Keratinocyte (primary cell): ENCODE measurements around the gene ITCH. TPM values are rescaled to one million over a fixed set of nuclear protein-coding genes. Genes with fewer than 3 reads are reported as not detected.

Experiments
- DNase-seq: peaks from one replicate; pipeline ENCODE4 v3.0.0-alpha.2; 2011; ENCODE audit warnings: low read depth, missing footprints, low spot score
- FAIRE-seq: peaks from 2 replicates; lab custom pipeline; 2011; peaks lifted over from hg19 to GRCh38; lab: Jason Lieb, UNC
- H2AFZ ChIP-seq: 2 replicates; pipeline ENCODE4 v1.6.0; 2012; ENCODE audit warnings: low read length, control low read depth, inconsistent platforms; ENCODE audit not compliant: control insufficient read depth
- H3K27ac ChIP-seq: 2 replicates; pipeline ENCODE4 v1.5.1; 2011; ENCODE audit warnings: low read length; ENCODE audit not compliant: control insufficient read depth, insufficient read depth
- H3K27me3 ChIP-seq: 3 replicates; pipeline ENCODE4 v1.6.0; 2011; ENCODE audit warnings: low read length; ENCODE audit not compliant: control insufficient read depth, insufficient read depth; ENCODE audit errors: extremely low read depth
- H3K36me3 ChIP-seq, 2 experiments: 2 replicates in 1 of 2; 3 replicates in 1 of 2; pipeline ENCODE4 v1.5.1; 2011; ENCODE audit warnings: low read length in 2 of 2, mild to moderate bottlenecking in 1 of 2; ENCODE audit not compliant: control insufficient read depth in 2 of 2, insufficient read depth in 2 of 2; ENCODE audit errors: extremely low read depth in 1 of 2
- H3K4me1 ChIP-seq: 3 replicates; pipeline ENCODE4 v1.5.1; 2011; ENCODE audit warnings: low read length; ENCODE audit not compliant: control insufficient read depth, insufficient read depth; ENCODE audit errors: extremely low read depth
- H3K4me2 ChIP-seq: 3 replicates; pipeline ENCODE4 v1.6.0; 2011; ENCODE audit warnings: low read depth, low read length; ENCODE audit not compliant: control insufficient read depth, insufficient read depth; ENCODE audit errors: extremely low read depth
- H3K4me3 ChIP-seq, 3 experiments: fragments of 200-600 bp in 1 of 3; sonication (generic) in 1 of 3; 2 replicates in 2 of 3; 3 replicates in 1 of 3; pipeline ENCODE4 v1.5.1; 2011 to 2016; ENCODE audit warnings: low read length in 3 of 3, mild to moderate bottlenecking in 3 of 3, control low read depth in 2 of 3, inconsistent platforms in 1 of 3, low read depth in 1 of 3, mixed read lengths in 1 of 3, mixed run types in 1 of 3, moderate library complexity in 1 of 3; ENCODE audit not compliant: control insufficient read depth in 2 of 3, insufficient read depth in 2 of 3; ENCODE audit errors: extremely low read depth in 1 of 3
- H3K79me2 ChIP-seq: 2 replicates; pipeline ENCODE4 v1.6.0; 2012; ENCODE audit warnings: low read length; ENCODE audit not compliant: control insufficient read depth, insufficient read depth
- H3K9ac ChIP-seq: 3 replicates; pipeline ENCODE4 v1.6.0; 2011; ENCODE audit warnings: low read length; ENCODE audit not compliant: control insufficient read depth, insufficient read depth; ENCODE audit errors: extremely low read depth
- H3K9me1 ChIP-seq: 3 replicates; pipeline ENCODE4 v1.6.0; 2011; ENCODE audit warnings: low read length; ENCODE audit not compliant: control insufficient read depth, insufficient read depth; ENCODE audit errors: extremely low read depth
- H3K9me3 ChIP-seq: 2 replicates; pipeline ENCODE4 v1.5.1; 2012; ENCODE audit warnings: low read depth, low read length; ENCODE audit not compliant: control insufficient read depth
- H4K20me1 ChIP-seq: 3 replicates; pipeline ENCODE4 v1.6.0; 2011; ENCODE audit warnings: low read length; ENCODE audit not compliant: control insufficient read depth, insufficient read depth; ENCODE audit errors: extremely low read depth
- EZH2 ChIP-seq: IDR thresholded peaks from one replicate; pipeline ENCODE4 v1.6.1; 2012; ENCODE audit warnings: inconsistent platforms, mild to moderate bottlenecking, low read length, moderate library complexity
- dilution Hi-C: fragments of 300-500 bp; cut with MboI; formaldehyde crosslinking; loops from one replicate; pipeline ENCODE4 v1.7.0; 2020; ENCODE audit warnings: low sequenced_read_pairs; ENCODE audit not compliant: extremely low pct_ligation_motif_present
- polyA plus RNA-seq, 5 experiments: library from polyadenylated mRNA; depleted of rRNA in 3 of 5; stranded (reverse) in 3 of 5; stranded (forward) in 1 of 5; unstranded in 1 of 5; fragments of >200 nt; gene quantifications; 1 replicate in 1 of 5; 2 replicates in 3 of 5; 3 replicates in 1 of 5; pipeline versions ENCODE4 v1.2.1 to v1.2.3, GENCODE V29; 2011 to 2012; ENCODE audit warnings: missing spikeins in 2 of 5, low read depth in 1 of 5, low replicate concordance in 1 of 5
- TF ChIP-seq, protein P1 (sequence below), 3 experiments: IDR thresholded peaks in 1 of 3; conservative IDR thresholded peaks in 1 of 3; optimal IDR thresholded peaks in 1 of 3; 2 replicates in 2 of 3; 3 replicates in 1 of 3; pipeline versions ENCODE3 to v1.5.1; 2011; ENCODE audit warnings: low read length in 3 of 3, mild to moderate bottlenecking in 3 of 3, moderate library complexity in 2 of 3, control low read depth in 1 of 3, inconsistent platforms in 1 of 3; ENCODE audit not compliant: insufficient read depth in 2 of 3; ENCODE audit errors: extremely low read depth in 1 of 3

ITCH gene
- polyA plus RNA-seq, 1 donor (not counting 4 experiments of a cell fraction or from before 2014, with no cell fraction given), result 42.5 TPM

DNA sequence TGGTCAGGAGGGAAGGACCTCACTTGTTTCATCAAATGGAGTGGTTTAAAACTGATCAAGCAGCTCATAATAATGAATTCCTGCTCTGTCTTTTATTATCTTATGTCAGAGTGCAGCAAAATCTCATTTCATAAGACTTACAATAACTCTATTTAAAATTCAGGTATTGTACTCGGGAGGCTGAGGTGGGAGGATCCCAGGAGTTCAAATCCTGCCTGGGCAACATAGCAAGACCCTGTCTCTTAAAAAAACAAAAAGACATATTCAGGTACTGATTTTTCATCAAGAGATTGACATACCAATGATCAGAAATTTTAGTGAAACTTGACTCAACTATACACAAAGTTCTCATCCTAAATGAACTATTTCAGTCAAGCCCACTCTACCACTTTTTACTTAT lies 147.5 kb downstream of the ITCH start:
- dilution Hi-C loops, result no loop called here
- Histone ChIP-seq H3K36me3 (peaks cover 22 to 36% of the 10 kb centered on the region in 2 experiments), H3K27ac (no peak overlapping the region), H3K4me2 (no peak overlapping the region), H3K4me1 (peaks cover 20% of the 10 kb centered on the region), H4K20me1 (no peaks in the 10 kb centered on the region), H3K9me3 (no peaks in the 10 kb centered on the region), H3K27me3 (no peaks in the 10 kb centered on the region), H3K79me2 (peaks cover 6% of the 10 kb centered on the region), H3K9ac (no peak overlapping the region), H2AFZ (no peak overlapping the region), H3K4me3 (no peak overlapping the region), H3K9me1 (no peaks in the 10 kb centered on the region)
- no peak for FAIRE-seq
- no peak for DNase-seq
- no peak for TF ChIP-seq EZH2
- TF ChIP-seq, protein P1, sequence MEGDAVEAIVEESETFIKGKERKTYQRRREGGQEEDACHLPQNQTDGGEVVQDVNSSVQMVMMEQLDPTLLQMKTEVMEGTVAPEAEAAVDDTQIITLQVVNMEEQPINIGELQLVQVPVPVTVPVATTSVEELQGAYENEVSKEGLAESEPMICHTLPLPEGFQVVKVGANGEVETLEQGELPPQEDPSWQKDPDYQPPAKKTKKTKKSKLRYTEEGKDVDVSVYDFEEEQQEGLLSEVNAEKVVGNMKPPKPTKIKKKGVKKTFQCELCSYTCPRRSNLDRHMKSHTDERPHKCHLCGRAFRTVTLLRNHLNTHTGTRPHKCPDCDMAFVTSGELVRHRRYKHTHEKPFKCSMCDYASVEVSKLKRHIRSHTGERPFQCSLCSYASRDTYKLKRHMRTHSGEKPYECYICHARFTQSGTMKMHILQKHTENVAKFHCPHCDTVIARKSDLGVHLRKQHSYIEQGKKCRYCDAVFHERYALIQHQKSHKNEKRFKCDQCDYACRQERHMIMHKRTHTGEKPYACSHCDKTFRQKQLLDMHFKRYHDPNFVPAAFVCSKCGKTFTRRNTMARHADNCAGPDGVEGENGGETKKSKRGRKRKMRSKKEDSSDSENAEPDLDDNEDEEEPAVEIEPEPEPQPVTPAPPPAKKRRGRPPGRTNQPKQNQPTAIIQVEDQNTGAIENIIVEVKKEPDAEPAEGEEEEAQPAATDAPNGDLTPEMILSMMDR (optimal IDR thresholded peaks at IDR 0.05 in 1 of 3, IDR thresholded peaks at IDR 0.05 in 1 of 3, conservative IDR thresholded peaks at IDR 0.05 in 1 of 3; ENCODE audit: extremely low read depth in 1 of 3, insufficient read depth in 2 of 3, low read length in 3 of 3), result no peak

DNA sequence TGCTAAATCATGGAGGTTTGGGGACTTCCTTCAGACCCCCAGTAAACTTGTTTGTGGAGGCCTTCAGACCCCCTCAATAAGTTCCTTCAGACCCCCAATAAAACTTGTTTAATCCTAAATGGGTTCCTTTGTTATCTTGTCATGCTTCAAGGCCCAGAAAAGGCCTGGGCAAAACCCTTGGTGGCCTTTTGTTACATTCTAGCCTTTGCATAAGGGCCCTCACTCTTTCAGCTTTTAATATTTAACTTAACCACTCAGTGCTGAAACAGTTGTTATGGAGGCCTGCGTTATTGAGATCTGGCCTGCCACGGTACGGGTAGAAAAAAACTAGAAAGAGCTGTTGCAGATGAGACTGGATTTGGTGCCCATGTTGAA lies 148.8 kb downstream of the ITCH start:
- no peak overlapping the region for H3K9ac ChIP-seq
- no peak for FAIRE-seq
- H3K9me3 ChIP-seq, result no peaks in the 10 kb centered on the region
- no peaks in the 10 kb centered on the region for H4K20me1 ChIP-seq
- H3K36me3 ChIP-seq, result peaks cover 20 to 27% of the 10 kb centered on the region in 2 experiments
- no peaks in the 10 kb centered on the region for H3K27me3 ChIP-seq
- H3K9me1 ChIP-seq, result no peaks in the 10 kb centered on the region
- dilution Hi-C loops, result no loop called here
- no peak overlapping the region for H2AFZ ChIP-seq
- H3K4me3 ChIP-seq, result no peak overlapping the region
- TF ChIP-seq, protein P1 (optimal IDR thresholded peaks at IDR 0.05 in 1 of 3, IDR thresholded peaks at IDR 0.05 in 1 of 3, conservative IDR thresholded peaks at IDR 0.05 in 1 of 3; ENCODE audit: extremely low read depth in 1 of 3, insufficient read depth in 2 of 3, low read length in 3 of 3), result no peak
- TF ChIP-seq EZH2, result no peak
- no peak for DNase-seq
- peaks cover 25% of the 10 kb centered on the region for H3K4me1 ChIP-seq
- H3K79me2 ChIP-seq, result peaks cover 9% of the 10 kb centered on the region
- no peak overlapping the region for H3K4me2 ChIP-seq
- no peak overlapping the region for H3K27ac ChIP-seq
